GM12878 (cell line): ENCODE results near the gene ETV6. TPM values are rescaled to one million over a fixed set of nuclear protein-coding genes. Genes with fewer than 3 reads are reported as not detected.

ENCODE experiments used
- EGR1 ChIP-seq, 2 experiments: IDR thresholded peaks; 1 replicate in 1 of 2; 2 replicates in 1 of 2; pipeline ENCODE4 v1.6.1; 2011 to 2012; ENCODE audit warnings: low read depth in 2 of 2, low read length in 2 of 2, borderline replicate concordance in 1 of 2, mild to moderate bottlenecking in 1 of 2, moderate library complexity in 1 of 2
- GABPA ChIP-seq: IDR thresholded peaks from 2 replicates; pipeline ENCODE4 v1.6.1; 2014; ENCODE audit warnings: antibody characterized with exemption, low read depth, mild to moderate bottlenecking, inconsistent platforms
- HDAC2 ChIP-seq: fragments of 200-600 bp; sonication (generic); IDR thresholded peaks from 2 replicates; pipeline ENCODE4 v1.6.1; 2017
- MTA2 ChIP-seq: fragments of 450-650 bp; IDR thresholded peaks from 2 replicates; pipeline ENCODE4 v1.6.1; 2016; ENCODE audit warnings: low read depth, mild to moderate bottlenecking, moderate library complexity
- MTA3 ChIP-seq: IDR thresholded peaks from 2 replicates; pipeline ENCODE4 v1.6.1; 2012; ENCODE audit warnings: low read length, inconsistent platforms, borderline replicate concordance
- NFIC ChIP-seq: IDR thresholded peaks from 2 replicates; pipeline ENCODE4 v1.6.1; 2012; ENCODE audit warnings: low read depth, mild to moderate bottlenecking, inconsistent platforms, low read length, moderate library complexity
- RUNX3 ChIP-seq: IDR thresholded peaks from 2 replicates; pipeline ENCODE4 v1.6.1; 2012; ENCODE audit warnings: low read length, inconsistent platforms
- SMC3 ChIP-seq: IDR thresholded peaks from 2 replicates; pipeline ENCODE4 v1.6.1; 2011; ENCODE audit warnings: low read length, improper control_type of control experiment, borderline replicate concordance
- SRF ChIP-seq, 2 experiments: IDR thresholded peaks; 2 replicates each; pipeline ENCODE4 v1.6.1; 2011; ENCODE audit warnings: low read depth in 2 of 2, low read length in 2 of 2, mild to moderate bottlenecking in 1 of 2, moderate library complexity in 1 of 2
- STAT3 ChIP-seq: IDR thresholded peaks from 2 replicates; pipeline ENCODE4 v1.6.1; 2011; ENCODE audit warnings: low read depth, low read length, improper control_type of control experiment
- ZBED1 ChIP-seq: IDR thresholded peaks from 2 replicates; pipeline ENCODE4 v1.6.1; 2016; ENCODE audit warnings: borderline replicate concordance
- ZNF207 ChIP-seq: fragments of 450-650 bp; IDR thresholded peaks from 2 replicates; pipeline ENCODE4 v1.6.1; 2014; ENCODE audit warnings: antibody characterized with exemption, mild to moderate bottlenecking, borderline replicate concordance
- polyA plus RNA-seq, 11 experiments: library from polyadenylated mRNA; depleted of rRNA in 4 of 11; unstranded in 6 of 11; stranded (reverse) in 5 of 11; fragments of >200 nt; fragmentation: Nextera tagmentation in 4 of 11; fragmentation: Illumina TruSeq in 1 of 11; extraction: Ambion mirVana in 4 of 11; extraction: Trizol in 1 of 11; gene quantifications; 1 replicate in 1 of 11; 2 replicates in 10 of 11; pipeline versions ENCODE4 v1.2.1 to v1.2.3, GENCODE V29; 2011 to 2016; ENCODE audit warnings: inconsistent platforms in 2 of 11, missing spikeins in 2 of 11, low read depth in 1 of 11
- total RNA-seq, 4 experiments: library from RNA; depleted of rRNA in 3 of 4; stranded (reverse); fragments of >200 nt in 3 of 4; fragmentation: Illumina TruSeq in 1 of 4; extraction: Trizol in 1 of 4; gene quantifications; 2 replicates each; pipeline versions ENCODE4 v1.2.1 to v1.2.3, GENCODE V29; 2013 to 2021
- TF ChIP-seq, protein P1 (sequence below): fragments of 450-650 bp; IDR thresholded peaks from 2 replicates; pipeline ENCODE4 v1.6.1; 2017; ENCODE audit warnings: mild to moderate bottlenecking, moderate library complexity
- TF ChIP-seq, protein P2 (sequence below), 3 experiments: IDR thresholded peaks in 2 of 3; conservative IDR thresholded peaks in 1 of 3; 2 replicates each; pipeline ENCODE4 v1.5.1; 2011; ENCODE audit warnings: low read depth in 3 of 3, low read length in 3 of 3, mild to moderate bottlenecking in 3 of 3, control low read depth in 2 of 3, moderate library complexity in 2 of 3, inconsistent platforms in 1 of 3, mixed read lengths in 1 of 3; ENCODE audit not compliant: control insufficient read depth in 2 of 3, insufficient read depth in 1 of 3; ENCODE audit errors: extremely low read depth in 1 of 3
- TF ChIP-seq, protein P3 (sequence below): IDR thresholded peaks from 2 replicates; pipeline ENCODE4 v1.6.1; 2011; ENCODE audit warnings: mild to moderate bottlenecking, low read depth, low read length, moderate library complexity; ENCODE audit not compliant: insufficient replicate concordance
- TF ChIP-seq, protein P4 (sequence below): fragments of 450-650 bp; IDR thresholded peaks from 2 replicates; pipeline ENCODE4 v1.6.1; 2017; ENCODE audit warnings: mild to moderate bottlenecking
- TF ChIP-seq, protein P5 (sequence below): IDR thresholded peaks from 2 replicates; pipeline ENCODE4 v1.6.1; 2011; ENCODE audit warnings: borderline replicate concordance, low read depth, mild to moderate bottlenecking, moderate library complexity, mixed read lengths, low read length; ENCODE audit not compliant: insufficient read depth; ENCODE audit errors: extremely low read length

Gene ETV6
- total and polyA plus RNA-seq, 10 of the 15 experiments (the other 5 are each of a cell fraction or from before 2014, with no cell fraction given): 6.6 to 74.8 (median 24.6) TPM

DNA sequence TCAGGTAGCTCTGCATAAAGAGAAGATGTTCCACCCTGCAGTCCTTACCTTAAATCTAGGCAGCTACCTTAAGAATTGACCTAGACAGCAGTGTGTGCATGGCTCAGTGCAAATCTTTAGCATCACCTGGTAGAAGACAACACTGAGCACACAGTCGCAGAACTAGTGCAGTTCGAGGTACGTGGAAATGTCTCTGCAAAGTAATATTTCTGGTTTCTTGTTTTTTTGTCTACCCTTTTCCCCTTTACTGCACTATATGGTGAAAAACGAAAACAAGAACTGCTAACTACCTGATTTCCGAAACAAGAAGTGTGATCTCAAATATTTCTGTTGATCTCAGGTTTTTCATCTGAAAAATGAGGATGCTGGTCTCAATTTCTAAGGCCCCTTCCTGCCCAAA, 82.5 kb downstream of the ETV6 start (continued):
- TF ChIP-seq, protein P1, sequence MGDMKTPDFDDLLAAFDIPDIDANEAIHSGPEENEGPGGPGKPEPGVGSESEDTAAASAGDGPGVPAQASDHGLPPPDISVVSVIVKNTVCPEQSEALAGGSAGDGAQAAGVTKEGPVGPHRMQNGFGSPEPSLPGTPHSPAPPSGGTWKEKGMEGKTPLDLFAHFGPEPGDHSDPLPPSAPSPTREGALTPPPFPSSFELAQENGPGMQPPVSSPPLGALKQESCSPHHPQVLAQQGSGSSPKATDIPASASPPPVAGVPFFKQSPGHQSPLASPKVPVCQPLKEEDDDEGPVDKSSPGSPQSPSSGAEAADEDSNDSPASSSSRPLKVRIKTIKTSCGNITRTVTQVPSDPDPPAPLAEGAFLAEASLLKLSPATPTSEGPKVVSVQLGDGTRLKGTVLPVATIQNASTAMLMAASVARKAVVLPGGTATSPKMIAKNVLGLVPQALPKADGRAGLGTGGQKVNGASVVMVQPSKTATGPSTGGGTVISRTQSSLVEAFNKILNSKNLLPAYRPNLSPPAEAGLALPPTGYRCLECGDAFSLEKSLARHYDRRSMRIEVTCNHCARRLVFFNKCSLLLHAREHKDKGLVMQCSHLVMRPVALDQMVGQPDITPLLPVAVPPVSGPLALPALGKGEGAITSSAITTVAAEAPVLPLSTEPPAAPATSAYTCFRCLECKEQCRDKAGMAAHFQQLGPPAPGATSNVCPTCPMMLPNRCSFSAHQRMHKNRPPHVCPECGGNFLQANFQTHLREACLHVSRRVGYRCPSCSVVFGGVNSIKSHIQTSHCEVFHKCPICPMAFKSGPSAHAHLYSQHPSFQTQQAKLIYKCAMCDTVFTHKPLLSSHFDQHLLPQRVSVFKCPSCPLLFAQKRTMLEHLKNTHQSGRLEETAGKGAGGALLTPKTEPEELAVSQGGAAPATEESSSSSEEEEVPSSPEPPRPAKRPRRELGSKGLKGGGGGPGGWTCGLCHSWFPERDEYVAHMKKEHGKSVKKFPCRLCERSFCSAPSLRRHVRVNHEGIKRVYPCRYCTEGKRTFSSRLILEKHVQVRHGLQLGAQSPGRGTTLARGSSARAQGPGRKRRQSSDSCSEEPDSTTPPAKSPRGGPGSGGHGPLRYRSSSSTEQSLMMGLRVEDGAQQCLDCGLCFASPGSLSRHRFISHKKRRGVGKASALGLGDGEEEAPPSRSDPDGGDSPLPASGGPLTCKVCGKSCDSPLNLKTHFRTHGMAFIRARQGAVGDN: peak; percentile 23; the same call in 1 of the 2 replicates
- TF ChIP-seq STAT3: no peak
- TF ChIP-seq, protein P2, sequence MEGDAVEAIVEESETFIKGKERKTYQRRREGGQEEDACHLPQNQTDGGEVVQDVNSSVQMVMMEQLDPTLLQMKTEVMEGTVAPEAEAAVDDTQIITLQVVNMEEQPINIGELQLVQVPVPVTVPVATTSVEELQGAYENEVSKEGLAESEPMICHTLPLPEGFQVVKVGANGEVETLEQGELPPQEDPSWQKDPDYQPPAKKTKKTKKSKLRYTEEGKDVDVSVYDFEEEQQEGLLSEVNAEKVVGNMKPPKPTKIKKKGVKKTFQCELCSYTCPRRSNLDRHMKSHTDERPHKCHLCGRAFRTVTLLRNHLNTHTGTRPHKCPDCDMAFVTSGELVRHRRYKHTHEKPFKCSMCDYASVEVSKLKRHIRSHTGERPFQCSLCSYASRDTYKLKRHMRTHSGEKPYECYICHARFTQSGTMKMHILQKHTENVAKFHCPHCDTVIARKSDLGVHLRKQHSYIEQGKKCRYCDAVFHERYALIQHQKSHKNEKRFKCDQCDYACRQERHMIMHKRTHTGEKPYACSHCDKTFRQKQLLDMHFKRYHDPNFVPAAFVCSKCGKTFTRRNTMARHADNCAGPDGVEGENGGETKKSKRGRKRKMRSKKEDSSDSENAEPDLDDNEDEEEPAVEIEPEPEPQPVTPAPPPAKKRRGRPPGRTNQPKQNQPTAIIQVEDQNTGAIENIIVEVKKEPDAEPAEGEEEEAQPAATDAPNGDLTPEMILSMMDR (IDR thresholded peaks at IDR 0.05 in 2 of 3, conservative IDR thresholded peaks at IDR 0.05 in 1 of 3; ENCODE audit: control insufficient read depth in 2 of 3, extremely low read depth in 1 of 3, insufficient read depth in 1 of 3, low read depth in 3 of 3, low read length in 3 of 3): no peak
- TF ChIP-seq MTA3: peak; percentile 60; the same call in 1 of the 2 replicates
- 0 out of 2 replicates have a peak, but pooled peaks have one; percentile 6 for TF ChIP-seq SMC3
- TF ChIP-seq ZNF207: no peak
- no peak for TF ChIP-seq EGR1 (IDR thresholded peaks at IDR 0.05; ENCODE audit: borderline replicate concordance in 1 of 2, low read depth in 2 of 2, low read length in 2 of 2)
- TF ChIP-seq, protein P3, sequence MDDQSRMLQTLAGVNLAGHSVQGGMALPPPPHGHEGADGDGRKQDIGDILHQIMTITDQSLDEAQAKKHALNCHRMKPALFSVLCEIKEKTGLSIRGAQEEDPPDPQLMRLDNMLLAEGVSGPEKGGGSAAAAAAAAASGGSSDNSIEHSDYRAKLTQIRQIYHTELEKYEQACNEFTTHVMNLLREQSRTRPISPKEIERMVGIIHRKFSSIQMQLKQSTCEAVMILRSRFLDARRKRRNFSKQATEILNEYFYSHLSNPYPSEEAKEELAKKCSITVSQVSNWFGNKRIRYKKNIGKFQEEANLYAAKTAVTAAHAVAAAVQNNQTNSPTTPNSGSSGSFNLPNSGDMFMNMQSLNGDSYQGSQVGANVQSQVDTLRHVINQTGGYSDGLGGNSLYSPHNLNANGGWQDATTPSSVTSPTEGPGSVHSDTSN: no peak
- peak; percentile 4; the same call in 1 of the 2 replicates for TF ChIP-seq NFIC
- TF ChIP-seq MTA2: no peak
- TF ChIP-seq, protein P4, sequence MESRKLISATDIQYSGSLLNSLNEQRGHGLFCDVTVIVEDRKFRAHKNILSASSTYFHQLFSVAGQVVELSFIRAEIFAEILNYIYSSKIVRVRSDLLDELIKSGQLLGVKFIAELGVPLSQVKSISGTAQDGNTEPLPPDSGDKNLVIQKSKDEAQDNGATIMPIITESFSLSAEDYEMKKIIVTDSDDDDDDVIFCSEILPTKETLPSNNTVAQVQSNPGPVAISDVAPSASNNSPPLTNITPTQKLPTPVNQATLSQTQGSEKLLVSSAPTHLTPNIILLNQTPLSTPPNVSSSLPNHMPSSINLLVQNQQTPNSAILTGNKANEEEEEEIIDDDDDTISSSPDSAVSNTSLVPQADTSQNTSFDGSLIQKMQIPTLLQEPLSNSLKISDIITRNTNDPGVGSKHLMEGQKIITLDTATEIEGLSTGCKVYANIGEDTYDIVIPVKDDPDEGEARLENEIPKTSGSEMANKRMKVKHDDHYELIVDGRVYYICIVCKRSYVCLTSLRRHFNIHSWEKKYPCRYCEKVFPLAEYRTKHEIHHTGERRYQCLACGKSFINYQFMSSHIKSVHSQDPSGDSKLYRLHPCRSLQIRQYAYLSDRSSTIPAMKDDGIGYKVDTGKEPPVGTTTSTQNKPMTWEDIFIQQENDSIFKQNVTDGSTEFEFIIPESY: 0 out of 2 replicates have a peak, but pooled peaks have one; percentile 27
- TF ChIP-seq GABPA: no peak
- TF ChIP-seq HDAC2: no peak
- TF ChIP-seq, protein P5, sequence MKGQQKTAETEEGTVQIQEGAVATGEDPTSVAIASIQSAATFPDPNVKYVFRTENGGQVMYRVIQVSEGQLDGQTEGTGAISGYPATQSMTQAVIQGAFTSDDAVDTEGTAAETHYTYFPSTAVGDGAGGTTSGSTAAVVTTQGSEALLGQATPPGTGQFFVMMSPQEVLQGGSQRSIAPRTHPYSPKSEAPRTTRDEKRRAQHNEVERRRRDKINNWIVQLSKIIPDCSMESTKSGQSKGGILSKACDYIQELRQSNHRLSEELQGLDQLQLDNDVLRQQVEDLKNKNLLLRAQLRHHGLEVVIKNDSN: no peak
- TF ChIP-seq RUNX3: peak; percentile 28; the same call in 1 of the 2 replicates
- 0 out of 2 replicates have a peak, but pooled peaks have one; percentile 28 for TF ChIP-seq ZBED1
- no peak for TF ChIP-seq SRF (IDR thresholded peaks at IDR 0.05; ENCODE audit: low read depth in 2 of 2, low read length in 2 of 2)
